Liver (tissue), 9 donors: ENCODE measurements around the gene TUBA4A. TPM values are rescaled to one million over a fixed set of nuclear protein-coding genes. Genes with fewer than 3 reads are reported as not detected.

Experiments used
- DNase-seq: peaks from one replicate; pipeline ENCODE4 v3.0.0-alpha.2; 2017; ENCODE audit warnings: low spot score
- H3K27ac ChIP-seq, 2 donors: one replicate each; pipeline ENCODE4 v1.7.0; 2013; ENCODE audit warnings: inconsistent platforms in 2 of 2, low read length in 2 of 2, control low read depth in 1 of 2, low read depth in 1 of 2, mild to moderate bottlenecking in 1 of 2
- H3K27me3 ChIP-seq, 4 donors: one replicate each; pipeline versions ENCODE4 v1.6.1 to v1.7.0; 2013; ENCODE audit warnings: low read length in 3 of 4, inconsistent platforms in 1 of 4, mild to moderate bottlenecking in 1 of 4, moderate library complexity in 1 of 4; ENCODE audit not compliant: control insufficient read depth in 4 of 4, insufficient read depth in 4 of 4
- H3K36me3 ChIP-seq, 4 donors: one replicate each; pipeline versions ENCODE4 v1.6.1 to v1.7.0; 2013; ENCODE audit warnings: low read length in 3 of 4, mild to moderate bottlenecking in 3 of 4, low read depth in 1 of 4, moderate library complexity in 1 of 4; ENCODE audit not compliant: control insufficient read depth in 4 of 4, insufficient read depth in 3 of 4
- H3K4me1 ChIP-seq, 4 donors: one replicate each; pipeline versions ENCODE4 v1.6.1 to v1.7.0; 2013; ENCODE audit warnings: low read length in 3 of 4, mild to moderate bottlenecking in 3 of 4, moderate library complexity in 1 of 4; ENCODE audit not compliant: control insufficient read depth in 4 of 4, insufficient read depth in 4 of 4
- H3K4me3 ChIP-seq, 3 donors: one replicate each; pipeline versions ENCODE4 v1.6.1 to v1.7.0; 2013; ENCODE audit warnings: low read length in 3 of 3, control low read depth in 1 of 3, low read depth in 1 of 3, mild to moderate bottlenecking in 1 of 3
- H3K9ac ChIP-seq, 2 donors: one replicate each; pipeline ENCODE4 v1.7.0; 2013; ENCODE audit warnings: low read length in 2 of 2, mild to moderate bottlenecking in 2 of 2, moderate library complexity in 2 of 2, control low read depth in 1 of 2, low read depth in 1 of 2
- H3K9me3 ChIP-seq, 4 donors: one replicate each; pipeline versions ENCODE4 v1.6.1 to v1.7.0; 2013; ENCODE audit warnings: low read length in 3 of 4; ENCODE audit not compliant: control insufficient read depth in 4 of 4
- ATF3 ChIP-seq: IDR thresholded peaks from 2 replicates; pipeline ENCODE4 v1.6.1; 2016; ENCODE audit warnings: antibody characterized with exemption
- CTCF ChIP-seq: fragments of 150-350 bp; IDR thresholded peaks from 2 replicates; pipeline ENCODE4 v1.5.1; 2017; ENCODE audit warnings: improper control_type of control experiment, low read depth, low read length; ENCODE audit not compliant: missing input control
- EGR1 ChIP-seq, 2 donors: IDR thresholded peaks; 2 replicates each; pipeline ENCODE4 v1.6.1; 2016 to 2018; ENCODE audit warnings: antibody characterized with exemption in 2 of 2, low read depth in 2 of 2
- FOXA1 ChIP-seq: IDR thresholded peaks from 2 replicates; pipeline ENCODE4 v1.6.1; 2016; ENCODE audit warnings: antibody characterized with exemption
- HNF4A ChIP-seq, 2 donors: conservative IDR thresholded peaks; 2 replicates each; pipeline ENCODE4 v1.6.1; 2016; ENCODE audit warnings: antibody characterized with exemption in 2 of 2, mild to moderate bottlenecking in 2 of 2
- HNF4G ChIP-seq: IDR thresholded peaks from 2 replicates; pipeline ENCODE4 v1.6.1; 2016; ENCODE audit warnings: antibody characterized with exemption
- JUND ChIP-seq, 2 donors: IDR thresholded peaks; 2 replicates each; pipeline ENCODE4 v1.6.1; 2016; ENCODE audit warnings: antibody characterized with exemption in 2 of 2
- RAD21 ChIP-seq, 2 donors: IDR thresholded peaks; 2 replicates each; pipeline ENCODE4 v1.6.1; 2016; ENCODE audit warnings: antibody characterized with exemption in 2 of 2, mild to moderate bottlenecking in 2 of 2
- REST ChIP-seq: IDR thresholded peaks from 2 replicates; pipeline ENCODE4 v1.6.1; 2016; ENCODE audit warnings: antibody characterized with exemption, mild to moderate bottlenecking
- RXRA ChIP-seq, 2 donors: IDR thresholded peaks; 2 replicates each; pipeline ENCODE4 v1.6.1; 2017 to 2018; ENCODE audit warnings: antibody characterized with exemption in 2 of 2, mild to moderate bottlenecking in 1 of 2
- SP1 ChIP-seq: IDR thresholded peaks from 2 replicates; pipeline ENCODE4 v1.6.1; 2018; ENCODE audit warnings: antibody characterized with exemption, mild to moderate bottlenecking
- TAF1 ChIP-seq: conservative IDR thresholded peaks from 2 replicates; pipeline ENCODE4 v1.6.1; 2016; ENCODE audit warnings: antibody characterized with exemption, mild to moderate bottlenecking
- YY1 ChIP-seq: IDR thresholded peaks from 2 replicates; pipeline ENCODE4 v1.6.1; 2016; ENCODE audit warnings: antibody characterized with exemption, mild to moderate bottlenecking
- WGBS: extraction: QIAGEN DNeasy Blood & Tissue Kit; methylation state at CpG from one replicate; pipeline ENCODE4 v1.1.7; 2013; 5-methylcytosine and 5-hydroxymethylcytosine counted together
- polyA plus RNA-seq, 2 donors: library from polyadenylated mRNA; stranded (reverse) in 1 of 2; unstranded in 1 of 2; fragments of 200-250 nt in 1 of 2; fragments of >200 nt in 1 of 2; fragmentation: Nextera tagmentation in 1 of 2; extraction: Ambion mirVana in 1 of 2; gene quantifications; one replicate each; pipeline versions ENCODE4 v1.2.1 to v1.2.3, GENCODE V29; 2013 to 2015
- total RNA-seq, 2 donors: library from RNA; depleted of rRNA; stranded (reverse); fragments of >200 nt; gene quantifications; one replicate each; pipeline ENCODE4 v1.2.3, GENCODE V29; 2014
- TF ChIP-seq, protein P1 (sequence below): IDR thresholded peaks from 2 replicates; pipeline ENCODE4 v1.6.1; 2016; ENCODE audit warnings: antibody characterized with exemption
- TF ChIP-seq, protein P2 (sequence below): IDR thresholded peaks from 2 replicates; pipeline ENCODE4 v1.6.1; 2016; ENCODE audit warnings: antibody characterized with exemption
- donor health status: healthy.
- donor health status: healthy.
- donor health status: healthy.
- donor health status: healthy.
- donor health status: healthy.

The TUBA4A gene
- total and polyA plus RNA-seq, 4 donors, result 16.2 to 63.1 (median 31.6) TPM

GRCh38 chr2:219213486-219214071, 40.1 kb downstream of the TUBA4A start:
- H3K4me1 ChIP-seq, result peaks cover 0 to 17% (median 13%) of the 10 kb centered on the region in 4 donors
- H3K36me3 ChIP-seq, result peaks cover 11 to 37% (median 15%) of the 10 kb centered on the region in 4 donors
- no peaks in the 10 kb centered on the region for H3K27me3 ChIP-seq
- H3K9me3 ChIP-seq, result no peaks in the 10 kb centered on the region
- H3K27ac ChIP-seq, result no peak overlapping the region
- TF ChIP-seq ATF3 (no peak), HNF4A (conservative IDR thresholded peaks at IDR 0.05) (no peak), EGR1 (IDR thresholded peaks at IDR 0.05; ENCODE audit: low read depth in 2 of 2) (no peak), REST (no peak)
- DNase-seq, result peak; percentile 29
- WGBS, result 96% methylated on average over 10 of the region's 10 CpGs
- no peak overlapping the region for H3K9ac ChIP-seq
- H3K4me3 ChIP-seq, result no peak overlapping the region

GRCh38 chr2:219213026-219213415, 40.7 kb downstream of the TUBA4A start:
- DNase-seq, result peak; percentile 32
- WGBS, result 89% methylated on average over 8 of the region's 8 CpGs
- Histone ChIP-seq H3K9me3 (no peaks in the 10 kb centered on the region), H3K27ac (no peak overlapping the region), H3K4me3 (no peak overlapping the region), H3K36me3 (peaks cover 11 to 37% (median 15%) of the 10 kb centered on the region in 4 donors), H3K27me3 (no peaks in the 10 kb centered on the region), H3K4me1 (peaks cover 3 to 17% (median 16%) of the 10 kb centered on the region in 4 donors), H3K9ac (no peak overlapping the region)
- TF ChIP-seq JUND (IDR thresholded peaks at IDR 0.05) (no peak), ATF3 (no peak), REST (no peak), RXRA (IDR thresholded peaks at IDR 0.05) (no peak), RAD21 (IDR thresholded peaks at IDR 0.05) (no peak), YY1 (no peak), CTCF (no peak), FOXA1 (no peak), EGR1 (IDR thresholded peaks at IDR 0.05; ENCODE audit: low read depth in 2 of 2) (no peak), HNF4G (no peak), TAF1 (no peak), SP1 (no peak)
- TF ChIP-seq, protein P1, sequence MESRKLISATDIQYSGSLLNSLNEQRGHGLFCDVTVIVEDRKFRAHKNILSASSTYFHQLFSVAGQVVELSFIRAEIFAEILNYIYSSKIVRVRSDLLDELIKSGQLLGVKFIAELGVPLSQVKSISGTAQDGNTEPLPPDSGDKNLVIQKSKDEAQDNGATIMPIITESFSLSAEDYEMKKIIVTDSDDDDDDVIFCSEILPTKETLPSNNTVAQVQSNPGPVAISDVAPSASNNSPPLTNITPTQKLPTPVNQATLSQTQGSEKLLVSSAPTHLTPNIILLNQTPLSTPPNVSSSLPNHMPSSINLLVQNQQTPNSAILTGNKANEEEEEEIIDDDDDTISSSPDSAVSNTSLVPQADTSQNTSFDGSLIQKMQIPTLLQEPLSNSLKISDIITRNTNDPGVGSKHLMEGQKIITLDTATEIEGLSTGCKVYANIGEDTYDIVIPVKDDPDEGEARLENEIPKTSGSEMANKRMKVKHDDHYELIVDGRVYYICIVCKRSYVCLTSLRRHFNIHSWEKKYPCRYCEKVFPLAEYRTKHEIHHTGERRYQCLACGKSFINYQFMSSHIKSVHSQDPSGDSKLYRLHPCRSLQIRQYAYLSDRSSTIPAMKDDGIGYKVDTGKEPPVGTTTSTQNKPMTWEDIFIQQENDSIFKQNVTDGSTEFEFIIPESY, result no peak
- TF ChIP-seq, protein P2, sequence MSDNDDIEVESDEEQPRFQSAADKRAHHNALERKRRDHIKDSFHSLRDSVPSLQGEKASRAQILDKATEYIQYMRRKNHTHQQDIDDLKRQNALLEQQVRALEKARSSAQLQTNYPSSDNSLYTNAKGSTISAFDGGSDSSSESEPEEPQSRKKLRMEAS, result no peak
